GM23248 (cell line): ENCODE data around the gene MCF2L. TPM values are rescaled to one million over a fixed set of nuclear protein-coding genes. Genes with fewer than 3 reads are reported as not detected.

ENCODE experiments used
- DNase-seq: peaks from one replicate; pipeline ENCODE4 v3.0.0-alpha.2; 2015
- H2AFZ ChIP-seq: fragments of 200-600 bp; sonication (generic); 2 replicates; pipeline ENCODE4 v1.6.1; 2016; ENCODE audit warnings: antibody characterized with exemption
- H3F3A ChIP-seq: fragments of 200-600 bp; sonication (generic); 2 replicates; pipeline ENCODE4 v1.6.1; 2016; ENCODE audit warnings: mild to moderate bottlenecking, antibody characterized with exemption, mixed run types; ENCODE audit not compliant: insufficient read depth
- H3K27ac ChIP-seq: fragments of 200-600 bp; sonication (generic); 2 replicates; pipeline ENCODE4 v1.5.1; 2016; ENCODE audit warnings: mild to moderate bottlenecking
- H3K27me3 ChIP-seq: fragments of 200-600 bp; sonication (generic); replicated peaks from 2 replicates; pipeline ENCODE4 v1.6.1; 2016; ENCODE audit warnings: mild to moderate bottlenecking; ENCODE audit not compliant: insufficient read depth
- H3K36me3 ChIP-seq: fragments of 200-600 bp; sonication (generic); 2 replicates; pipeline ENCODE4 v1.6.1; 2016; ENCODE audit warnings: low read depth, mild to moderate bottlenecking
- H3K4me1 ChIP-seq: fragments of 200-600 bp; sonication (generic); 2 replicates; pipeline ENCODE4 v1.6.1; 2016; ENCODE audit warnings: mild to moderate bottlenecking; ENCODE audit not compliant: insufficient read depth
- H3K4me2 ChIP-seq: fragments of 200-600 bp; sonication (generic); one replicate; pipeline ENCODE4 v1.6.1; 2016; ENCODE audit warnings: mild to moderate bottlenecking; ENCODE audit not compliant: unreplicated experiment
- H3K4me3 ChIP-seq: fragments of 200-600 bp; sonication (generic); 2 replicates; pipeline ENCODE4 v1.5.1; 2016; ENCODE audit warnings: mild to moderate bottlenecking
- H3K79me2 ChIP-seq: fragments of 200-600 bp; sonication (generic); 2 replicates; pipeline ENCODE4 v1.6.1; 2016; ENCODE audit warnings: mild to moderate bottlenecking; ENCODE audit not compliant: insufficient read depth
- H3K9ac ChIP-seq: fragments of 200-600 bp; sonication (generic); 2 replicates; pipeline ENCODE4 v1.6.1; 2016; ENCODE audit warnings: mild to moderate bottlenecking
- H3K9me2 ChIP-seq: fragments of 200-600 bp; sonication (generic); 2 replicates; pipeline ENCODE4 v1.6.1; 2016; ENCODE audit warnings: mixed run types, mild to moderate bottlenecking, moderate library complexity; ENCODE audit not compliant: insufficient read depth
- H3K9me3 ChIP-seq: fragments of 200-600 bp; sonication (generic); one replicate; pipeline ENCODE4 v1.6.1; 2017; ENCODE audit warnings: low read depth
- H4K20me1 ChIP-seq: fragments of 200-600 bp; sonication (generic); 2 replicates; pipeline ENCODE4 v1.6.0; 2016; ENCODE audit not compliant: insufficient read depth
- EZH2 ChIP-seq: fragments of 200-600 bp; sonication (generic); IDR thresholded peaks from 2 replicates; pipeline ENCODE4 v1.6.1; 2018; ENCODE audit warnings: antibody characterized with exemption, mild to moderate bottlenecking; ENCODE audit not compliant: insufficient read depth, poor library complexity, severe bottlenecking
- EZH2phosphoT487 ChIP-seq: fragments of 200-600 bp; sonication (generic); IDR thresholded peaks from 2 replicates; pipeline ENCODE4 v1.6.1; 2018; ENCODE audit warnings: antibody characterized with exemption, moderate library complexity, mild to moderate bottlenecking, low read depth; ENCODE audit not compliant: insufficient read depth
- WGBS, 2 experiments: methylation state at CpG; one replicate each; pipeline ENCODE4 v1.1.6; 2015 to 2017; ENCODE audit warnings: low lambda C conversion rate in 2 of 2, low coverage in 1 of 2; ENCODE audit errors: missing lambda C conversion rate in 2 of 2; 5-methylcytosine and 5-hydroxymethylcytosine counted together
- in situ Hi-C: fragments of 300-500 bp; cut with MboI; formaldehyde crosslinking; loops from 2 replicates; pipeline ENCODE4 v1.15.0; 2020
- polyA plus RNA-seq: library from polyadenylated mRNA; unstranded; fragments of >200 nt; fragmentation: Nextera tagmentation; extraction: Ambion mirVana; gene quantifications from 2 replicates; pipeline ENCODE4 v1.2.1, GENCODE V29; 2016
- total RNA-seq: library from RNA; depleted of rRNA; stranded (reverse); fragments of >200 nt; shearing (Covaris generic); gene quantifications from 2 replicates; pipeline ENCODE4 v1.2.3, GENCODE V29; 2014

The MCF2L gene
- total and polyA plus RNA-seq, 2 experiments from 2014 or later = not detected

DNA sequence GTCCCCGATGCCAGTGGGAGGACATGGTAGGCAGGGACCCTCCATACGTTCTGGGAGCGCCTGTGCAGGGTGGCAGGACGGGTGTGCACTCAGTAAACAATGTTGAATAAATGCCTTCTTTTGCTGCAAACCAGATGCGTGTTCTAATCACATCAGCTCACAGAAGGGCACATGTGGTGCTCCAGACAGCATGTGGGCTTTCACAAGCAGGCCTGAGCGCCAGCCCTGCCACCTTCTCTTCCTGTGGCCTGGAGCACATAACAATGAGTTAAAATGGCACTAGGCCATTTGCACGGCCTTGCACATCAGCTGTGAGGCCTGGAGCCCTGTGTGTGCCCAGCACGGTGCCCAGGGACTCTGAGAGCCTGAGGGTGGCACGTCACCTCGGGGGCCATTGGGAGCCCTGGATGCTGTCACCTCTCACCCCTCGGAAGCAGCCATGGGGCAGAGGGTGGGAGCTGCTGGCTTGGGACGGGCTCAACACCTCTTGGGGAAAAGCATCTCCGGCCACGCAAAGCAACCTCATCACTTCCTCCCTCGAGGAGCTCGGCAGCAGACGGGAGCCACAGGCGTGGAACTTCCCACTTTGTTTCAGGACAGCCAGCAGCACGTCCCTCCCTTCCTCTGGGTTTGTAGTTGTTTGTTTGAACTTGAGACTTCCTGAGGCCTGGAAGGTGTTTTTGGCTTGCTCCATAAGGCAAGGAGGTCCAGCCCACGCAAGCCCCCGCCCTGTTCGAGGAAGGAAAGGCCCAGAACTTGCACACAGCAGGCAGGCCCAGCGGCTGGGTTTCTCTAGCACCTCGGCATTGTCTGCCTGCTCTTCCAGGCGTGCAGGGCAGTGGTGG, 9.8 kb downstream of the MCF2L start:
- no peak overlapping the region for H2AFZ ChIP-seq
- H3F3A ChIP-seq = no peaks in the 10 kb centered on the region
- no peaks in the 10 kb centered on the region for H3K4me1 ChIP-seq
- no peaks in the 10 kb centered on the region for H4K20me1 ChIP-seq
- no peak for TF ChIP-seq EZH2
- TF ChIP-seq EZH2phosphoT487 = no peak
- no peak overlapping the region for H3K4me3 ChIP-seq
- H3K9ac ChIP-seq = no peak overlapping the region
- H3K4me2 ChIP-seq = no peak overlapping the region
- no peak overlapping the region for H3K27ac ChIP-seq
- H3K9me2 ChIP-seq = no peaks in the 10 kb centered on the region
- peaks cover 25% of the 10 kb centered on the region for H3K27me3 ChIP-seq
- H3K79me2 ChIP-seq = no peaks in the 10 kb centered on the region
- DNase-seq = no peak
- in situ Hi-C loops = no loop called here
- no peaks in the 10 kb centered on the region for H3K36me3 ChIP-seq
- no peaks in the 10 kb centered on the region for H3K9me3 ChIP-seq
- 42 to 51% methylated on average over 25 of the region's 25 CpGs for WGBS, 2 experiments

DNA sequence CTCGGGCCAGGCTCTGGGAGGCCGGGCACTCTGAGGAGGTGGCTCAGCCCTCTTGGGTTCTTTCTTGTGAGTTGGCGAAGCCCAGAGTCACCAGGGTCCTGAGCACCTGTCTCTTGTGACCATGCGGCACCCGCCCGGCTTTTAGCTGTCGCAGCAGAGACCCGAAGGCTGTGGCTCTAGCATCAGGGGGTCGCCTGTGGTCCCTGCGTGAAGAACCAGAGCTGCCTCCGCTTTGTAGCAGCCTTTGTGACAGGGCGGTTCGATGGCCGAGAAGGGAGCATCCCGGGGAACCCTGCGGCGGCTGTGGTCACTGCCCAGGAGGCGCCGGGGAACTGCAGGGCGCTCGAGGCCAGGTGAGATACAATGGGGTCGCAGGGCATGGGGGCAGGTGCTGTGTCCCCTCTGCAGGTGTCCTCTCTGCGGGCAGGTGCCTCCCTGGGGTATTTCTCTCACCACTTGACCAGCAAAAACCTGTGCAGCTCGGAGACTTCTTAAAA, 10.4 kb downstream of the MCF2L start:
- Histone ChIP-seq H3K36me3 (no peaks in the 10 kb centered on the region), H3F3A (no peaks in the 10 kb centered on the region), H3K4me1 (no peaks in the 10 kb centered on the region), H3K9me2 (no peaks in the 10 kb centered on the region), H3K27ac (no peak overlapping the region), H3K4me2 (no peak overlapping the region), H3K9me3 (no peaks in the 10 kb centered on the region), H3K9ac (no peak overlapping the region), H3K4me3 (no peak overlapping the region), H3K27me3 (peaks cover 25% of the 10 kb centered on the region), H3K79me2 (no peaks in the 10 kb centered on the region), H4K20me1 (no peaks in the 10 kb centered on the region), H2AFZ (no peak overlapping the region)
- 69 to 72% methylated on average over 19 to 24 of the region's 24 CpGs for WGBS, 2 experiments
- DNase-seq = no peak
- TF ChIP-seq EZH2 = no peak
- TF ChIP-seq EZH2phosphoT487 = no peak
- in situ Hi-C loops = no loop called here

DNA sequence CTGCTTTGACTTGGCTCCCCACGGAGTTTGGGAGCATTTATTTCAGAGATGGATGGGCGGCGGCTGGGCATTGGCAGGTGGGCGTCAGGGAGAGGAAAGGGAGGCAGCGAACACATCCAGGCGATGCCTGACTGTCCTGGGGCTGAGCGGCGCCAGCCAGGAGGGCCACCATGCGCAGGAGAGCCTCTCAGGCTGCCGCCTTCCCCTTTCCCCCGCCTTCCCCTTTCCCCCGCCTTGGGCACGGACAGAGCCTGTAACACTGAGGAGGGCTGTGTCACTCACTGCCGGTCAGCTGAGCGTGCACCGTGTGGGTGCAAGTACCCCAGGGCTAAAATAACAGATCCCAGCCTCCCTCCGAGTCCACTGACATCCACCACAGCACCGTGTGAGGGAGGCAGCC, 11.4 kb downstream of the MCF2L start:
- peaks cover 26% of the 10 kb centered on the region for H3K27me3 ChIP-seq
- H3K79me2 ChIP-seq = no peaks in the 10 kb centered on the region
- in situ Hi-C loops = no loop called here
- no peaks in the 10 kb centered on the region for H3F3A ChIP-seq
- DNase-seq = no peak
- WGBS, 2 experiments = 61 to 70% methylated on average over 11 to 18 of the region's 18 CpGs
- no peaks in the 10 kb centered on the region for H3K36me3 ChIP-seq
- H3K4me2 ChIP-seq = no peak overlapping the region
- H3K4me1 ChIP-seq = no peaks in the 10 kb centered on the region
- TF ChIP-seq EZH2phosphoT487 (no peak), EZH2 (no peak)
- no peaks in the 10 kb centered on the region for H3K9me3 ChIP-seq
- H3K9ac ChIP-seq = no peak overlapping the region
- no peaks in the 10 kb centered on the region for H3K9me2 ChIP-seq
- no peak overlapping the region for H2AFZ ChIP-seq
- H4K20me1 ChIP-seq = no peaks in the 10 kb centered on the region
- H3K27ac ChIP-seq = no peak overlapping the region
- no peak overlapping the region for H3K4me3 ChIP-seq

DNA sequence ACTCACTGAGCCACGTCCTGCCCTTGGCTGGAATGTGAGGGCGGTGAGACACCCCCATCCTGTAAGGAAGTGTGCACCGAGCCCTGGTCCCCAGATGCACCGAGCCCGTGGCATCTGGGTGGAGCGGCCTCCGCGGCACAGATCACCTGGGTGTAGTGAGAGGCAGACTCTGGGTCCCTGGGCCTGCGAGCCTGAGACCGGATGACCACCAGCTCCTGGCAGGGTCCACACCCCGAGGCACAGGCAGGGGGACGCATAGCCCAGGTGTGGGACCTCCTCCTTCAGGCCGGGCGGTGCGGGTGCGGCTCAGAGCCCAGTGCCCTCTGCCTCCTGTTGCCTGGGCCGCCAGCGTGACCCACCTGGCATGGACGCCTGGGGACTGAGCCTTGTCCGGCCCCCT, 12.4 kb downstream of the MCF2L start:
- H3K4me3 ChIP-seq = no peak overlapping the region
- H3K9ac ChIP-seq = no peak overlapping the region
- no peaks in the 10 kb centered on the region for H3K4me1 ChIP-seq
- no peak overlapping the region for H3K4me2 ChIP-seq
- H3K27ac ChIP-seq = no peak overlapping the region
- H3K27me3 ChIP-seq = peaks cover 34% of the 10 kb centered on the region
- no peaks in the 10 kb centered on the region for H3K36me3 ChIP-seq
- H2AFZ ChIP-seq = no peak overlapping the region
- H3K9me2 ChIP-seq = no peaks in the 10 kb centered on the region
- TF ChIP-seq EZH2 (no peak), EZH2phosphoT487 (no peak)
- no peaks in the 10 kb centered on the region for H3K79me2 ChIP-seq
- 72 to 74% methylated on average over 15 to 20 of the region's 20 CpGs for WGBS, 2 experiments
- H3F3A ChIP-seq = no peaks in the 10 kb centered on the region
- in situ Hi-C loops = no loop called here
- no peaks in the 10 kb centered on the region for H3K9me3 ChIP-seq
- no peaks in the 10 kb centered on the region for H4K20me1 ChIP-seq
- no peak for DNase-seq
